ENCODE measurements around the gene MYO9B.
"Not testable (repeated sequence)": the region's sequence is repeated elsewhere in the genome, so short reads cannot be mapped to it uniquely, and the experiment has no call there.

Gene MYO9B

GRCh38 chr19:17180997-17181702 lies 105.6 kb downstream of the MYO9B start:
- no peak for DNase-seq (ENCODE audit: low read depth)

- no peak for DNase-seq (ENCODE audit: low read depth)
Measured at GRCh38 chr19:17183271-17183761, 107.7 kb downstream of the MYO9B start.

- DNase-seq (ENCODE audit: low read depth), result no peak
Measured at GRCh38 chr19:17183858-17184321, 108.3 kb downstream of the MYO9B start.

GRCh38 chr19:17184371-17184841 lies 108.8 kb downstream of the MYO9B start:
- DNase-seq (ENCODE audit: low read depth), result no peak

- DNase-seq (ENCODE audit: low read depth), result no peak
Measured at GRCh38 chr19:17185590-17185989, 110.0 kb downstream of the MYO9B start.

GRCh38 chr19:17191736-17192135 lies 116.2 kb downstream of the MYO9B start:
- not testable (repeated sequence) for DNase-seq (ENCODE audit: low read depth)

- no peak for DNase-seq (ENCODE audit: low read depth)
Measured at GRCh38 chr19:17192751-17193150, 117.2 kb downstream of the MYO9B start.

GRCh38 chr19:17194608-17195007 lies 119.0 kb downstream of the MYO9B start:
- no peak for DNase-seq (ENCODE audit: low read depth)

GRCh38 chr19:17195106-17195505 lies 119.5 kb downstream of the MYO9B start:
- no peak for DNase-seq (ENCODE audit: low read depth)

- DNase-seq (ENCODE audit: low read depth), result no peak
Measured at GRCh38 chr19:17196610-17197009, 121.0 kb downstream of the MYO9B start.

GRCh38 chr19:17197666-17198065 lies 122.1 kb downstream of the MYO9B start:
- DNase-seq (ENCODE audit: low read depth), result no peak

- DNase-seq (ENCODE audit: low read depth), result no peak
Measured at GRCh38 chr19:17200408-17201079, 125.0 kb downstream of the MYO9B start.

- DNase-seq (ENCODE audit: low read depth), result no peak
Measured at GRCh38 chr19:17202249-17202648, 126.7 kb downstream of the MYO9B start.

- no peak for DNase-seq (ENCODE audit: low read depth)
Measured at GRCh38 chr19:17202713-17203112, 127.1 kb downstream of the MYO9B start.

GRCh38 chr19:17205237-17206140 lies 129.9 kb downstream of the MYO9B start:
- no peak for DNase-seq (ENCODE audit: low read depth)

- DNase-seq (ENCODE audit: low read depth), result no peak
Measured at GRCh38 chr19:17206736-17207581, 131.4 kb downstream of the MYO9B start.

GRCh38 chr19:17209126-17210036 lies 133.8 kb downstream of the MYO9B start:
- DNase-seq (ENCODE audit: low read depth), result no peak

- no peak for DNase-seq (ENCODE audit: low read depth)
Measured at GRCh38 chr19:17210296-17210695, 134.7 kb downstream of the MYO9B start.

GRCh38 chr19:17211547-17212446 lies 136.2 kb downstream of the MYO9B start:
- no peak for DNase-seq (ENCODE audit: low read depth)

All from GM04503 (cell line).